ENCODE results near the gene CTSO.

CTSO gene

DNA sequence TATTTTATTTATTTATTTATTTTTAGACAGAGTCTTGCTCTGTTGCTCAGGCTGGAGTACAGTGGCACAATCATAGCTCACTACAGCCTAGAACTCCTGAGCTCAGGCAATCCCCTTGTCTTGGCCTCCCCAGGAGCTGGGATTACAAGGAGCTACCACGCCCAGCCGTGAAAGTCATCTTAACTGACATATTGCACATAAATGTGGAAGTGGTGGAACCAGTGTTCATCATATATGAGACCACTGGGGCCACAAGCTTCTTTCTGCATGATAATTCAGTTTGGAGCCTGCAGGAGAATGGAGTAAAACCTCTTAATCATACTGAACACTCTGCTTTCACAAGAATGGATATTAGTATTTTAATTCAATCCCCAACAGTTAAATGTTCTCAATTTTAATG is 12.5 kb upstream of the CTSO start:
- DNase-seq (ENCODE audit: low read depth) = no peak
- TF ChIP-seq, protein P1, sequence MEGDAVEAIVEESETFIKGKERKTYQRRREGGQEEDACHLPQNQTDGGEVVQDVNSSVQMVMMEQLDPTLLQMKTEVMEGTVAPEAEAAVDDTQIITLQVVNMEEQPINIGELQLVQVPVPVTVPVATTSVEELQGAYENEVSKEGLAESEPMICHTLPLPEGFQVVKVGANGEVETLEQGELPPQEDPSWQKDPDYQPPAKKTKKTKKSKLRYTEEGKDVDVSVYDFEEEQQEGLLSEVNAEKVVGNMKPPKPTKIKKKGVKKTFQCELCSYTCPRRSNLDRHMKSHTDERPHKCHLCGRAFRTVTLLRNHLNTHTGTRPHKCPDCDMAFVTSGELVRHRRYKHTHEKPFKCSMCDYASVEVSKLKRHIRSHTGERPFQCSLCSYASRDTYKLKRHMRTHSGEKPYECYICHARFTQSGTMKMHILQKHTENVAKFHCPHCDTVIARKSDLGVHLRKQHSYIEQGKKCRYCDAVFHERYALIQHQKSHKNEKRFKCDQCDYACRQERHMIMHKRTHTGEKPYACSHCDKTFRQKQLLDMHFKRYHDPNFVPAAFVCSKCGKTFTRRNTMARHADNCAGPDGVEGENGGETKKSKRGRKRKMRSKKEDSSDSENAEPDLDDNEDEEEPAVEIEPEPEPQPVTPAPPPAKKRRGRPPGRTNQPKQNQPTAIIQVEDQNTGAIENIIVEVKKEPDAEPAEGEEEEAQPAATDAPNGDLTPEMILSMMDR (conservative IDR thresholded peaks at IDR 0.05; ENCODE audit: low read depth, low read length) = no peak
- no peak overlapping the region for H3K4me3 ChIP-seq (ENCODE audit: low read depth, low read length)

DNA sequence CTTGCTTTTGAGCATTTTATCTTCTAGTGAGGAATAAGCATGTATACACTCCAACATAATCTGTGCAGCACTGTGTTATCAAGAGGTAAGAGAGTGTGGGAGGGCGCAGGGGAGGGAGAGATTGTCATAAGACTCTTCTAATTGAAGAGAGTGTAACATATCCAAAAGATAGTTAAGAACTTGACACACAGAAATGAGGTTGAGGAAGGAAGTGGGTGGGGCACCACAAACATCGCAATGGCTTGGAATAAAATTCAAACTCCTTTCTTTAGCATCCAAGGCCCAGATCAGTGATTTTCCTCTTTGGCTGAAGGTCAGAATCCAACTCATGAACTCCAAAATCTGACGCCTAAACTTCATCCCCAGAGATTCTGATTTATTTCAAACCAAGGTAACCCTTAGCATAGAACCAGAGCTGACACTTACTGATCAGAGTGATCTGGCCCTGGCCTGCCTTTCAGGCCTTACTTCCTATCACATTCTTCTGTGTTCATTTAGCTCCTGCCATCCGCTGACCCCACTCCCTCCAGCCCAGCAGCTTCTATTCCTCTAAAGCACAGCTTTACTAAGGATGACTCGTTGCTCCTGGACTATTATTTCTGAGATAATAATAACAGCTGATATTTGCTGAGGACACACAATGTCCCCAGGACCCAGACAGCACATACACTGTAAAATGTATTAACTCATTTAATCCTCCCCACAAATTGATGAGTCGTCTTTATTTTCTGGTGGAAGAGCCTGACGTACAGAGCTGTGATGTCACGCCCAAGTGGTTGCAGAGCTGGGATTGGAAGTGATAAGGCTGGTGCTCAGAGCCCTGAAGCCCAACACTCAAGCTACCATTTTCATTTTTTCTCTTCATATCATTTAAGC is 10.6 kb upstream of the CTSO start:
- DNase-seq (ENCODE audit: low read depth) = peak; percentile 13
- H3K4me3 ChIP-seq (ENCODE audit: low read depth, low read length) = no peak overlapping the region
- TF ChIP-seq, protein P1 (conservative IDR thresholded peaks at IDR 0.05; ENCODE audit: low read depth, low read length) = no peak

DNA sequence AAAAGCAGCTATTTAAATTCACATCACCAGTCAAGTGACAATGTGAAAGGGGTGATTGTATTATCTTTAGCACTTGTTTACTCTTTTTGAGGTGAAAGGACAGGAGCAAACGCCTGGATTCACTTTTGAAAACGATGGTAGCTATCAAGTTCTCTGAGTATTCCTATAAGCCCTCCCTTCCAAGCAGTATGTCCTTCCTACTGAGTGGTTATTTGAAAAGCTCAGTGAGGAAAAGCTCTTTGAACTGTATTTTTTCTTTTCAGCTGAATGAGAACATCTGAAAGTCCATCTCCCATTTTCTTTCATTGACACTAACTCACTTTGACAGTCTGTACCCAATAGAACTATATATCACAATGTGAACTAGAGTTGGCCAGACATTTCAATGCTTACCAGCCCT is 9.1 kb upstream of the CTSO start:
- DNase-seq (ENCODE audit: low read depth) = no peak
- H3K4me3 ChIP-seq (ENCODE audit: low read depth, low read length) = no peak overlapping the region
- TF ChIP-seq, protein P1 (conservative IDR thresholded peaks at IDR 0.05; ENCODE audit: low read depth, low read length) = no peak

DNA sequence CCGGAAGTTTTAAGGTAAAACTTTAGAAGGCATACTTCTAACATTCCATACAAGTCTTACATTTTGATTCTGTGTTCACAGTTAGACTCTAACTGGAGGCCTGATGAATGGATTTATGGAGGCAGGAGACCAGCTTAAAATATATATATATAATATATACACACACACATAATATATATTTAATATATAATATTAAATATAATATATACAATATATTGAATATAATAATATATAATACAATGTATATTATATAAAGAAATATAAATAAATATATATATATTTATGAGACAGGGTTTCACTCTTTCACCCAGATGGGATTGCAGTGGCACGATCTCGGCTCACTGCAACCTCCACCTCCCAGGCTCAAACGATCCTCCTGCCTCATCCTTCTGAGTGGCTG is 7.9 kb upstream of the CTSO start:
- no peak for DNase-seq (ENCODE audit: low read depth)
- TF ChIP-seq, protein P1 (conservative IDR thresholded peaks at IDR 0.05; ENCODE audit: low read depth, low read length) = no peak
- no peak overlapping the region for H3K4me3 ChIP-seq (ENCODE audit: low read depth, low read length)

DNA sequence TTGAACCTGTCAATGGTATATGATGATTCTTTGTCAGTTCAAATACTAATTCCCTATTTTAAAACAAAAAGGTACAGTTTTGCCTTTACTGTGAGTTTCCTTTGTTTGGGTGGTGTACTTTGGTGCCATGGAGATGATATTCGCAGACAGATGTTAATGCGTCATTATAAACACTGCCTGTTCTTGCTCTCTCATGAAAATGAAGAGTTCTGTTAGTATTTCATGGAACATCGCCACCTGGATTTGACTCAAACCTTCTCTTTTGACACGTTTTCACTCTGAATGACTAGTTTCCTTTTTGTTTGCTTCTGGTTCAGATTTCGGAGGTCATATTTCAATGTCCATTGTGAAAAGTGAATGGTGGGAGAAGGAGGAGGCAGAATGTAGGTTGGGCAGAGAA is 6.9 kb upstream of the CTSO start:
- TF ChIP-seq, protein P1 (conservative IDR thresholded peaks at IDR 0.05; ENCODE audit: low read depth, low read length) = no peak
- peak; percentile 34 for DNase-seq (ENCODE audit: low read depth)
- H3K4me3 ChIP-seq (ENCODE audit: low read depth, low read length) = no peak overlapping the region

DNA sequence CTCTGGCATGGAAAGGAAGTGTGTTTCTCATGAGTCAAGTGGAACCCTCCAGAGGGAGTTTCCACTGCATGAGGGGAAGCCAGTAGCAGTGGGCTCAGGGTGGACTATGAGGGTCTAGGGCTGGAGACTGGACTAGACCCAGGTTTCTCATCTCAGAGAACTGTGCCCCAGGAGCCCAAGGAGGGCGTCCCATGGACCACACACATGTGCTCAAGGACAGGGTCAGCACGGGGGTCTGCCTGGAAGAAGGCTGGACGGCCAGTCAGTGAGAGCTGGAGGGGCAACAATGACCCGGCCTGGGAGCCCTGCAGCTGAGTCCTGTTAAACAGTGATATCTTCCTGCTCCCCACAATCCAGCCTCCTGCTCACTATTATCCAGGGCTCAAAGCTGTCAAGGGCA is 5.8 kb upstream of the CTSO start:
- no peak overlapping the region for H3K4me3 ChIP-seq (ENCODE audit: low read depth, low read length)
- TF ChIP-seq, protein P1 (conservative IDR thresholded peaks at IDR 0.05; ENCODE audit: low read depth, low read length) = no peak
- DNase-seq (ENCODE audit: low read depth) = no peak

DNA sequence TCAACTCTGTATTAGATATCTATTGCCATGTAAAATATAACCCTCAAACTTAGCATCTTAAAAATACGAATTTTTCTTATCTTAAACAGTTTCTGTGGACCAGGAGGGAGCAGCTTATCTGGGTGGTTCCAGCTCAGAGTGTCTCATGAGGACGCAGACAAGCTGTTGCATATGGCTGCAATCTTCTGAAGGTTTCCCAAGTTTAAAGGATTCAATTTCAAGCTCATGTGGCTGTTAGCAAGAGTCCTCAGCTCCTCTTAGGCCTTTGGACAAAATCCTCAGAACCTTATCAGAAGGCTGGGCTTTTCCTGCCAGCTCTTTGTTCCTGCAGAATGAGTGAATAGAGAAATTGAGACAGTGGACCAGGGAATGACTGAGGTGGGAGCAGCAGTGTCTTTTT is 2.8 kb upstream of the CTSO start:
- no peak for DNase-seq (ENCODE audit: low read depth)
- TF ChIP-seq, protein P1 (conservative IDR thresholded peaks at IDR 0.05; ENCODE audit: low read depth, low read length) = no peak
- no peak overlapping the region for H3K4me3 ChIP-seq (ENCODE audit: low read depth, low read length)
